Gastroesophageal sphincter (tissue), 3 donors: ENCODE measurements around the gene TSHZ3.

Source experiments
- EP300 ChIP-seq: sonication (generic); formaldehyde crosslinking; IDR thresholded peaks from one replicate; pipeline ENCODE4 v1.6.1; 2017; ENCODE audit warnings: antibody characterized with exemption, mild to moderate bottlenecking
- POLR2A ChIP-seq, 2 donors: fragments of 450-650 bp; IDR thresholded peaks; one replicate each; pipeline ENCODE4 v1.6.1; 2017; ENCODE audit warnings: antibody characterized with exemption in 2 of 2, mild to moderate bottlenecking in 2 of 2, moderate library complexity in 1 of 2
- POLR2AphosphoS5 ChIP-seq: sonication (generic); formaldehyde crosslinking; IDR thresholded peaks from one replicate; pipeline ENCODE4 v1.6.1; 2017; ENCODE audit warnings: antibody characterized with exemption
- TF ChIP-seq, protein P1 (sequence below), 4 experiments: fragments of 200-600 bp in 2 of 4; fragments of 450-650 bp in 2 of 4; sonication (generic) in 1 of 4; IDR thresholded peaks; one replicate each; pipeline ENCODE4 v1.5.1; 2017 to 2019; ENCODE audit warnings: antibody characterized with exemption in 4 of 4, mild to moderate bottlenecking in 2 of 4, moderate library complexity in 2 of 4

DNA sequence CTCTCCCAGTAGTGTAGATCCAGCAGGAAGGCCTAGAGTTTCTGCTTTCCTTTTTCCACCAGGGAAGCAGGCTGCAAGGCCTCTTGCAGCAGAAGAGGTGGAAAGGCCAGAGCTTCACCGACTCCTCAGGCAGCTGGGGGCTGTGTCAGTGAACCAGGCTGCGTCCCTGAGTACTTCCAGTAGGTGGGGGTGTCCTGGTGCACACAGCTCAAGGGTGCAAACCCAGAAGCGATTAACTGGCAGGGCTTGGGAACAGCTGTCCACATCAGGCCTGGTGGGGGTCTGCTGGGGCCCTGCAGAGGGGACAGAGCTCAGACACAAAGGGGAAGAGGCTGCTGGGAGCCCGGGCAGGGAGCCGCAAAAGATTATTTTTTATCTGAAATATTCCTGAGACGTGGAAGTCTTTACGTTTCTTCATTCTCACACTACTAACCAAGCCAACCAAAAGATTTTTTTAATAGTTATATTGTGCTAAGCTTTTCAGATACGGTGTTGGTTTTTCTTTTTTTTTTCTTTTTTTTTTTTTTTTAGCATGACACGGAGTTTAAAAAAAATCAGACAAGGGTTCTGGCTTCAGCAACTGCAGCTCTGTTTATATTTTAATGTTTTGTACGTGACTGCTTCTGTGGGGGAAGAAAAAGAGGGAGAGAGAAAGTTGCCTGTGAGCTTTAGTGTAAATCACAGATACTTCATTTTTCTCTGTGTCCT lies 11.0 kb downstream of the TSHZ3 start:
- no peak for TF ChIP-seq POLR2A (IDR thresholded peaks at IDR 0.05)
- TF ChIP-seq, protein P1, sequence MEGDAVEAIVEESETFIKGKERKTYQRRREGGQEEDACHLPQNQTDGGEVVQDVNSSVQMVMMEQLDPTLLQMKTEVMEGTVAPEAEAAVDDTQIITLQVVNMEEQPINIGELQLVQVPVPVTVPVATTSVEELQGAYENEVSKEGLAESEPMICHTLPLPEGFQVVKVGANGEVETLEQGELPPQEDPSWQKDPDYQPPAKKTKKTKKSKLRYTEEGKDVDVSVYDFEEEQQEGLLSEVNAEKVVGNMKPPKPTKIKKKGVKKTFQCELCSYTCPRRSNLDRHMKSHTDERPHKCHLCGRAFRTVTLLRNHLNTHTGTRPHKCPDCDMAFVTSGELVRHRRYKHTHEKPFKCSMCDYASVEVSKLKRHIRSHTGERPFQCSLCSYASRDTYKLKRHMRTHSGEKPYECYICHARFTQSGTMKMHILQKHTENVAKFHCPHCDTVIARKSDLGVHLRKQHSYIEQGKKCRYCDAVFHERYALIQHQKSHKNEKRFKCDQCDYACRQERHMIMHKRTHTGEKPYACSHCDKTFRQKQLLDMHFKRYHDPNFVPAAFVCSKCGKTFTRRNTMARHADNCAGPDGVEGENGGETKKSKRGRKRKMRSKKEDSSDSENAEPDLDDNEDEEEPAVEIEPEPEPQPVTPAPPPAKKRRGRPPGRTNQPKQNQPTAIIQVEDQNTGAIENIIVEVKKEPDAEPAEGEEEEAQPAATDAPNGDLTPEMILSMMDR (IDR thresholded peaks at IDR 0.05) = peak; percentile 51 to 83 (median 66)
- TF ChIP-seq POLR2AphosphoS5 = peak; percentile 28
- no peak for TF ChIP-seq EP300
